IPS-15b (cell line): ENCODE data around the gene ADORA2B.
"Not testable (repeated sequence)": the region's sequence is repeated elsewhere in the genome, so short reads cannot be mapped to it uniquely, and the experiment has no call there.

ENCODE experiments used
- H3K27me3 ChIP-seq: one replicate; pipeline ENCODE4 v1.6.1; 2013; ENCODE audit warnings: low read length; ENCODE audit not compliant: control insufficient read depth, insufficient read depth
- H3K36me3 ChIP-seq: one replicate; pipeline ENCODE4 v1.6.1; 2013; ENCODE audit warnings: low read length; ENCODE audit not compliant: control insufficient read depth, insufficient read depth
- H3K4me1 ChIP-seq: one replicate; pipeline ENCODE4 v1.6.1; 2013; ENCODE audit warnings: mild to moderate bottlenecking, low read length; ENCODE audit not compliant: control insufficient read depth, insufficient read depth
- H3K4me3 ChIP-seq: one replicate; pipeline ENCODE4 v1.5.1; 2013; ENCODE audit warnings: low read depth, low read length
- H3K9ac ChIP-seq: one replicate; pipeline ENCODE4 v1.6.1; 2013; ENCODE audit warnings: low read depth, mild to moderate bottlenecking, low read length
- H3K9me3 ChIP-seq: one replicate; pipeline ENCODE4 v1.6.1; 2013; ENCODE audit warnings: mild to moderate bottlenecking, low read length; ENCODE audit not compliant: control insufficient read depth, insufficient read depth

Gene ADORA2B

GRCh38 chr17:15944759-15945526, at the start of gene ADORA2B:
ADORA2B (plus strand) TSS chr17:15945130; CDS start chr17:15945249, 119 bp downstream.
- Histone ChIP-seq H3K4me1 (peaks cover 7% of the 10 kb centered on the region), H3K36me3 (no peaks in the 10 kb centered on the region), H3K4me3 (peak within 1 kb of the TSS; percentile 76), H3K27me3 (peaks cover 40% of the 10 kb centered on the region), H3K9me3 (no peaks in the 10 kb centered on the region), H3K9ac (peak within 1 kb of the TSS; percentile 60)

DNA sequence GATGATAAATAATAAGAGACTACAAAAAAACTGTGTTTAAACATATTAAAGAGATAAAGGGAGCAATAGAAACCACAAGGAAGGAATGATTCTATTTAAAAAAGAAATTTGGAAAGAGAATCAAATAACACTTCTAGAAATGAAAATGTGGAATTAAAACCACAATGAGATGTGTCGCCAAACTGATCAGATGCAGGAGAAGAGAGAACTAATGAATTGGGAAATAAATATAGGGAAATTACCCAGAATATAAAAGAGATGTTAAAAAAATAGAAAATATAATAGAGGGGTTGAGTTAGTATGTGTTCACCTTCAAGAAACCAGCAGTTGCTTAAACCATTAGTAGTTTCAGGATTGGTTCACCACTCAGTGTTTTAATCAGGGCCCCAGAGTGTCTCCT, 48.7 kb upstream of the ADORA2B start:
- Histone ChIP-seq H3K9ac (no peak overlapping the region), H3K27me3 (no peaks in the 10 kb centered on the region), H3K4me3 (no peak overlapping the region), H3K36me3 (no peaks in the 10 kb centered on the region), H3K4me1 (no peaks in the 10 kb centered on the region), H3K9me3 (no peaks in the 10 kb centered on the region)

- H3K9me3 ChIP-seq = no peaks in the 10 kb centered on the region
- H3K36me3 ChIP-seq = no peaks in the 10 kb centered on the region
- no peaks in the 10 kb centered on the region for H3K4me1 ChIP-seq
- H3K9ac ChIP-seq = no peak overlapping the region
- H3K4me3 ChIP-seq = no peak overlapping the region
- H3K27me3 ChIP-seq = no peaks in the 10 kb centered on the region
Observed at GRCh38 chr17:15896834-15897233, 48.1 kb upstream of the ADORA2B start.

DNA sequence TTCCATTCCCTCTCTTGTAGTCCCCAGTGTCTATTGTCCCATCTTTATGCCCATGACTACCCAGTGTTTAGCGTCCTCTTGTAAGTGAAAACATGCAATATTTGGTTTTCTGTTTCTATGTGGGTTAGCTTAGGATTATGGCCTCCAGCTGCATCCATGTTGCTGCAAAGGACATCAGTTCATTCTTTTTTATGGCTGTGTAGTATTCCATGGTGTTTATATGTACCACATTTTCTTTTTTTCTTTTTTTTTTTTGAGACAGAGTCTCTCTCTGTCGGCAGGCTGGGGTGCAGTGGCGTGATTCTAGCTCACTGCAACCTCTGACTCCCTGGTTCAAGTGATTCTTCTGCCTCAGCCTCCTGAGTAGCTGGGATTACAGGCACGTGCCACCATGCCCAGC, 45.3 kb upstream of the ADORA2B start:
- H3K4me3 ChIP-seq, H3K9me3 ChIP-seq, H3K4me1 ChIP-seq, H3K27me3 ChIP-seq, H3K9ac ChIP-seq, H3K36me3 ChIP-seq: not testable (repeated sequence)

DNA sequence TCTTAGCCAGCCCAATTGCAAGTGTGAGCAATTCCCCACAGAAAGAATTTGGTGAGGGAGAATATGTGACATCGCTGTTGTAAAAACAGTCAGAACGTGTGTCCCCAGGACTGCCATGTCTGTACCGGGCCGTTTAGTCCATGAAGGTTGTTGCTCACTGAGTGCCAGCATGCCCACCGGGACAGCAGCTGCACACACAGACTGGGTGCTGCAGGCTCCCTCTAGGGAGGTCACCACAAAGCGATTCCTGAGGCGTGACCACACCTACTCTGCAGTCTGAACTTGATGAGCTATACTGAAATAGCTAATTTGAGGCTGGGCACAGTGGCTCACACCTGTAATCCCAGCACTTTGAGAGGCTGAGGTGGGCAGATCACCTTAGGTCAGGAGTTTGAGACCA, 44.1 kb upstream of the ADORA2B start:
- H3K36me3 ChIP-seq = no peaks in the 10 kb centered on the region
- no peaks in the 10 kb centered on the region for H3K27me3 ChIP-seq
- H3K9ac ChIP-seq = no peak overlapping the region
- no peak overlapping the region for H3K4me3 ChIP-seq
- H3K9me3 ChIP-seq = no peaks in the 10 kb centered on the region
- no peaks in the 10 kb centered on the region for H3K4me1 ChIP-seq

DNA sequence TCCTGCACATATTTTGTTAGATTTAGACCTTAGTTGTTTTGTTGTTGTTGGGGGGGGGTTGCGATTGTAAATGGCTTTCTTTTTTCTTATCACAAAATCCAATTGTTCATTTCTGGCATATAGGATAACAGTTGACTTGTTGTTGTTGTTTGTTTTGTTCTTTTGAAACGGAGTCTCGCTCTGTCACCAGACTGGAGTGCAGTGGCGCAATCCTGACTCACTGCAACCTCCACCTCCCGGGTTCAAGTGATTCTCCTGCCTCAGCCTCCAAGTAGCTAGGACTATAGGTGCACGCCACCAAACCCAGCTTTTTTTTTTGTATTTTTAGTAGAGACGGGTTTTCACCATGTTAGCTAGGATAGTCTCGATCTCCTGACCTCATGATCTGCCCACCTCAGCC, 39.7 kb upstream of the ADORA2B start:
- not testable (repeated sequence) for H3K9me3 ChIP-seq, H3K27me3 ChIP-seq, H3K4me3 ChIP-seq, H3K9ac ChIP-seq, H3K36me3 ChIP-seq, H3K4me1 ChIP-seq

GRCh38 chr17:15907290-15907689, 37.6 kb upstream of the ADORA2B start:
- H3K4me1 ChIP-seq = peaks cover 6% of the 10 kb centered on the region
- no peaks in the 10 kb centered on the region for H3K36me3 ChIP-seq
- no peak overlapping the region for H3K9ac ChIP-seq
- H3K9me3 ChIP-seq = no peaks in the 10 kb centered on the region
- no peak overlapping the region for H3K4me3 ChIP-seq
- no peaks in the 10 kb centered on the region for H3K27me3 ChIP-seq

- no peaks in the 10 kb centered on the region for H3K36me3 ChIP-seq
Observed at GRCh38 chr17:15908378-15908777, 36.6 kb upstream of the ADORA2B start.

GRCh38 chr17:15909481-15909991, 35.4 kb upstream of the ADORA2B start:
- no peaks in the 10 kb centered on the region for H3K36me3 ChIP-seq
- H3K9me3 ChIP-seq = no peaks in the 10 kb centered on the region
- H3K9ac ChIP-seq = no peak overlapping the region
- H3K4me1 ChIP-seq = peaks cover 6% of the 10 kb centered on the region
- no peaks in the 10 kb centered on the region for H3K27me3 ChIP-seq
- no peak overlapping the region for H3K4me3 ChIP-seq

More at GRCh38 chr17:15908378-15908777, 36.6 kb upstream of the ADORA2B start:
- Histone ChIP-seq H3K9me3 (no peaks in the 10 kb centered on the region), H3K27me3 (no peaks in the 10 kb centered on the region), H3K4me3 (no peak overlapping the region), H3K4me1 (peaks cover 6% of the 10 kb centered on the region), H3K9ac (no peak overlapping the region)

DNA sequence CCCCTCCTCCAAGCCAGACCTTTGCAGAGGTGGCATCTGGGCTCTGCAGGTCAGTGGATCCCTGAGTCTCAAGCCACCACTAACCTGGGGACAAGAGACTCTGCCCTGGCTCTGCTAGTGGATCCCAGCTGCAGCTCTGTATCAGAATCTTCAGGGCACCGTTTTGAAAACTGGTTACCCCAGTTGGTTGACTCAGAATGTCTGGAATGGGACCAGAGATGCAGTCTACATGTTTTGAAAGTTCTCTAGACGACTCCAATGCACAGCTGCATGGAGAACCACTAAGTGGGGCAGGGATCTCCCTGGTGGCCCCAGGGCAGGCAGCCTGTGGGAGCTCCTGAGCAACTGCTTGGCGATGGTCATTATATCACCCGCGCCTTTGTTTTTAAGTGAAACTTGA, 34.1 kb upstream of the ADORA2B start:
- Histone ChIP-seq H3K36me3 (no peaks in the 10 kb centered on the region), H3K4me1 (peaks cover 6% of the 10 kb centered on the region), H3K9me3 (no peaks in the 10 kb centered on the region), H3K27me3 (no peaks in the 10 kb centered on the region), H3K4me3 (no peak overlapping the region), H3K9ac (no peak overlapping the region)

- H3K4me1 ChIP-seq, H3K9me3 ChIP-seq, H3K4me3 ChIP-seq, H3K36me3 ChIP-seq, H3K27me3 ChIP-seq, H3K9ac ChIP-seq: not testable (repeated sequence)
Observed at GRCh38 chr17:15911701-15912100, 33.2 kb upstream of the ADORA2B start.

DNA sequence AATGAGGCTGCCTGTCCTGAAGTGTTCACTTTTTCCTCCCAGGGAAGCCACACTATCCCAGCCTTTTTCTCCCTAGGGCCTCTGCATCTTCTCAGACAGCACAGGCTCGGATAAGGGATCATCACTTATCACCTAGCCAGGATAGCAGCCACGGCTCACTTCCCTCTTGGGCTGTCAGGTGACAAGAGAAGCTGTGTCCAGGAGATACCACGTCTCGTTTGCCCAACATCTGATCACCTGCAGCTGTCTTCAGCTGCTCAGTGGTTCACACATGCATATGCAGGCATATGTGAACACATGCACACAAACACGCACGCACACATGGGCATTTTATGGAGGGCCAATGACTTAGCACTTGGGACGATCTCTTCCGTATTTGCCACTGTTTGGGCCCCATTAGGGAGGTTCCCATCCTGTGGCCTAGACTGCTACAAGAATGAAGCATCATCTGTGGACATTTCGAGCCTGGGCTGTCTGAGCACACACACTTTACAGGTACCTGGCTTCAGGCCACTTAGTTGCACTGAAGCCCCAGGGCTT, 32.4 kb upstream of the ADORA2B start:
- H3K36me3 ChIP-seq = no peaks in the 10 kb centered on the region
- no peak overlapping the region for H3K4me3 ChIP-seq
- peaks cover 6% of the 10 kb centered on the region for H3K4me1 ChIP-seq
- H3K27me3 ChIP-seq = no peaks in the 10 kb centered on the region
- H3K9ac ChIP-seq = no peak overlapping the region
- no peaks in the 10 kb centered on the region for H3K9me3 ChIP-seq
